Measurements from ENCODE around the gene CLDN6. TPM values are rescaled to one million over a fixed set of nuclear protein-coding genes. Genes with fewer than 3 reads are reported as not detected.

Gene CLDN6
- total RNA-seq, 1 donor from 2014 or later = 563 TPM

- TF ChIP-seq CTCF (IDR thresholded peaks at IDR 0.05; ENCODE audit: unreplicated experiment) = no peak
- H3K4me3 Mint-ChIP-seq (ENCODE audit: low read depth) = peak overlapping the region; percentile 44
- no peak for DNase-seq (ENCODE audit: low spot score, unreplicated experiment)
- H3K27me3 Mint-ChIP-seq = no peaks in the 10 kb centered on the region
- peaks cover 71% of the 10 kb centered on the region for H3K4me1 Mint-ChIP-seq (ENCODE audit: low read depth)
- H3K36me3 Mint-ChIP-seq (ENCODE audit: insufficient read depth) = peaks cover 12% of the 10 kb centered on the region
- peak overlapping the region; percentile 93 for H3K27ac Mint-ChIP-seq
- no peaks in the 10 kb centered on the region for H3K9me3 Mint-ChIP-seq (ENCODE audit: low read depth)
Measured at GRCh38 chr16:3012246-3012645, 5.7 kb downstream of the CLDN6 start.

GRCh38 chr16:3010510-3010909, 7.5 kb downstream of the CLDN6 start:
- no peak for DNase-seq (ENCODE audit: low spot score, unreplicated experiment)
- TF ChIP-seq CTCF (IDR thresholded peaks at IDR 0.05; ENCODE audit: unreplicated experiment) = no peak
- Mint-ChIP-seq H3K4me3 (ENCODE audit: low read depth) (no peak overlapping the region), H3K27ac (peak overlapping the region; percentile 97), H3K4me1 (ENCODE audit: low read depth) (peaks cover 70% of the 10 kb centered on the region), H3K27me3 (no peaks in the 10 kb centered on the region), H3K36me3 (ENCODE audit: insufficient read depth) (peaks cover 8% of the 10 kb centered on the region), H3K9me3 (ENCODE audit: low read depth) (no peaks in the 10 kb centered on the region)

GRCh38 chr16:3009568-3010390, 8.2 kb downstream of the CLDN6 start:
- Mint-ChIP-seq H3K27me3 (no peaks in the 10 kb centered on the region), H3K9me3 (ENCODE audit: low read depth) (no peaks in the 10 kb centered on the region), H3K27ac (peak overlapping the region; percentile 97), H3K36me3 (ENCODE audit: insufficient read depth) (peaks cover 4% of the 10 kb centered on the region), H3K4me1 (ENCODE audit: low read depth) (peaks cover 63% of the 10 kb centered on the region), H3K4me3 (ENCODE audit: low read depth) (peak overlapping the region; percentile 53)
- DNase-seq (ENCODE audit: low spot score, unreplicated experiment) = peak; percentile 91
- no peak for TF ChIP-seq CTCF (IDR thresholded peaks at IDR 0.05; ENCODE audit: unreplicated experiment)

GRCh38 chr16:3008690-3009037, 9.3 kb downstream of the CLDN6 start:
- Mint-ChIP-seq H3K27me3 (no peaks in the 10 kb centered on the region), H3K36me3 (ENCODE audit: insufficient read depth) (no peaks in the 10 kb centered on the region), H3K27ac (peak overlapping the region; percentile 97), H3K9me3 (ENCODE audit: low read depth) (no peaks in the 10 kb centered on the region), H3K4me1 (ENCODE audit: low read depth) (peaks cover 54% of the 10 kb centered on the region), H3K4me3 (ENCODE audit: low read depth) (peak overlapping the region; percentile 59)
- no peak for DNase-seq (ENCODE audit: low spot score, unreplicated experiment)
- TF ChIP-seq CTCF (IDR thresholded peaks at IDR 0.05; ENCODE audit: unreplicated experiment) = no peak

- Mint-ChIP-seq H3K27me3 (no peaks in the 10 kb centered on the region), H3K9me3 (ENCODE audit: low read depth) (no peaks in the 10 kb centered on the region), H3K4me3 (ENCODE audit: low read depth) (peak overlapping the region; percentile 59), H3K27ac (peak overlapping the region; percentile 97), H3K36me3 (ENCODE audit: insufficient read depth) (no peaks in the 10 kb centered on the region), H3K4me1 (ENCODE audit: low read depth) (peaks cover 49% of the 10 kb centered on the region)
- no peak for TF ChIP-seq CTCF (IDR thresholded peaks at IDR 0.05; ENCODE audit: unreplicated experiment)
- no peak for DNase-seq (ENCODE audit: low spot score, unreplicated experiment)
Measured at GRCh38 chr16:3007957-3008689, 9.9 kb downstream of the CLDN6 start.
